Caco-2 (cell line): ENCODE measurements around the gene HYDIN. TPM values are rescaled to one million over a fixed set of nuclear protein-coding genes. Genes with fewer than 3 reads are reported as not detected.

ENCODE experiments used
- BruUV-seq: library from RNA; stranded (reverse); fragments of 400-500 nt; replicated peaks from 2 replicates; lab custom pipeline; 2021; lab: Mats Ljungman, UMichigan
- CTCF ChIA-PET: fragments of 300-600 bp; sonication (Branson Sonifier 250); formaldehyde crosslinking; loops from one replicate; lab custom pipeline; 2022; ENCODE audit warnings: antibody characterized with exemption; lab: Charles Lee
- POLR2A ChIA-PET: fragments of 300-600 bp; sonication (Branson Sonifier 250); formaldehyde crosslinking; loops from one replicate; lab custom pipeline; 2022; ENCODE audit warnings: antibody characterized with exemption; lab: Charles Lee
- DNase-seq, 2 experiments: peaks; one replicate each; pipeline versions ENCODE4 v3.0.0 to v3.0.0-alpha.2; 2020 to 2022
- H3K27me3 ChIP-seq: replicated peaks from 2 replicates; pipeline ENCODE4 v1.6.0; 2011; ENCODE audit warnings: low read length; ENCODE audit not compliant: control insufficient read depth, insufficient read depth
- H3K36me3 ChIP-seq: 2 replicates; pipeline ENCODE4 v1.5.1; 2011; ENCODE audit warnings: low read length; ENCODE audit not compliant: control insufficient read depth, insufficient read depth
- H3K4me1 ChIP-seq: fragments of 250-450 bp; sonication (Bioruptor Pico); 2 replicates; pipeline ENCODE4 v1.5.1; 2020; ENCODE audit warnings: mild to moderate bottlenecking
- H3K4me3 ChIP-seq: 2 replicates; pipeline ENCODE4 v1.5.1; 2011; ENCODE audit warnings: low read depth, mild to moderate bottlenecking, control low read depth, low read length
- H3K9me3 ChIP-seq: fragments of 250-450 bp; sonication (Bioruptor Pico); 2 replicates; pipeline ENCODE4 v1.5.1; 2020; ENCODE audit warnings: mild to moderate bottlenecking, moderate library complexity
- H3K27ac Mint-ChIP-seq: one replicate; pipeline ENCODE4 v1.8.0; 2022; ENCODE audit warnings: mixed read lengths; ENCODE audit not compliant: unreplicated experiment
- H3K27me3 Mint-ChIP-seq: one replicate; pipeline ENCODE4 v1.8.0; 2022; ENCODE audit warnings: mixed read lengths; ENCODE audit not compliant: insufficient read depth, unreplicated experiment
- H3K36me3 Mint-ChIP-seq: one replicate; pipeline ENCODE4 v1.8.0; 2022; ENCODE audit warnings: mild to moderate bottlenecking, mixed read lengths; ENCODE audit not compliant: insufficient read depth, unreplicated experiment
- H3K4me1 Mint-ChIP-seq: one replicate; pipeline ENCODE4 v1.8.0; 2022; ENCODE audit warnings: low read depth, mixed read lengths; ENCODE audit not compliant: unreplicated experiment
- H3K4me3 Mint-ChIP-seq: one replicate; pipeline ENCODE4 v1.8.0; 2022; ENCODE audit warnings: mild to moderate bottlenecking, moderate library complexity, mixed read lengths; ENCODE audit not compliant: unreplicated experiment
- H3K9me3 Mint-ChIP-seq: one replicate; pipeline ENCODE4 v1.8.0; 2022; ENCODE audit warnings: mixed read lengths; ENCODE audit not compliant: unreplicated experiment
- CTCF ChIP-seq, 2 experiments: fragments of 200-600 bp in 1 of 2; IDR thresholded peaks; 1 replicate in 1 of 2; 2 replicates in 1 of 2; pipeline versions ENCODE4 v1.5.1 to v1.8.0; 2011 to 2022; ENCODE audit warnings: antibody characterized with exemption in 1 of 2, control low read depth in 1 of 2, inconsistent platforms in 1 of 2, low read depth in 1 of 2, low read length in 1 of 2, mild to moderate bottlenecking in 1 of 2, moderate library complexity in 1 of 2; ENCODE audit not compliant: insufficient read depth in 1 of 2, severe bottlenecking in 1 of 2, unreplicated experiment in 1 of 2
- intact Hi-C: fragments of 100-400 bp; cut with micrococcal nuclease; formaldehyde crosslinking; loops from one replicate; pipeline ENCODE4 v1.10.0; 2022; ENCODE audit not compliant: unreplicated experiment
- total RNA-seq: library from RNA; stranded (reverse); gene quantifications from 2 replicates; pipeline ENCODE4 v1.2.3, GENCODE V29; 2022

The HYDIN gene
- total RNA-seq, 1 experiment from 2014 or later = 0.68 TPM

GRCh38 chr16:71216714-71217113 lies 13.8 kb downstream of the HYDIN start:
- H3K27me3 Mint-ChIP-seq = peaks cover 9% of the 10 kb centered on the region
- Histone ChIP-seq H3K27me3 (no peaks in the 10 kb centered on the region), H3K9me3 (peaks cover 4% of the 10 kb centered on the region; the same call in 1 of the 2 replicates), H3K4me1 (no peaks in the 10 kb centered on the region), H3K36me3 (no peaks in the 10 kb centered on the region), H3K4me3 (no peak overlapping the region)
- no peak overlapping the region for H3K27ac Mint-ChIP-seq
- H3K4me3 Mint-ChIP-seq = no peak overlapping the region
- H3K36me3 Mint-ChIP-seq = no peaks in the 10 kb centered on the region
- H3K9me3 Mint-ChIP-seq = peaks cover 1% of the 10 kb centered on the region
- DNase-seq = peak in 1 of 2 experiments; percentile 11
- ChIA-PET CTCF (no interaction called here), POLR2A (no interaction called here)
- TF ChIP-seq CTCF (IDR thresholded peaks at IDR 0.05; ENCODE audit: insufficient read depth in 1 of 2, low read depth in 1 of 2, low read length in 1 of 2, severe bottlenecking in 1 of 2, unreplicated experiment in 1 of 2) = peak in 1 of 2 experiments; percentile 34
- H3K4me1 Mint-ChIP-seq = no peaks in the 10 kb centered on the region
- BruUV-seq = no TSS peak
- intact Hi-C loops = no loop called here

- Mint-ChIP-seq H3K9me3 (no peaks in the 10 kb centered on the region), H3K4me3 (no peak overlapping the region), H3K27me3 (peaks cover 12% of the 10 kb centered on the region), H3K36me3 (no peaks in the 10 kb centered on the region), H3K4me1 (no peaks in the 10 kb centered on the region), H3K27ac (no peak overlapping the region)
- Histone ChIP-seq H3K36me3 (no peaks in the 10 kb centered on the region), H3K4me3 (no peak overlapping the region), H3K27me3 (no peaks in the 10 kb centered on the region), H3K9me3 (no peaks in the 10 kb centered on the region), H3K4me1 (no peaks in the 10 kb centered on the region)
- peak in 1 of 2 experiments; percentile 18 for DNase-seq
- BruUV-seq = no TSS peak
- peak; percentile 44 to 49 for TF ChIP-seq CTCF (IDR thresholded peaks at IDR 0.05; ENCODE audit: insufficient read depth in 1 of 2, low read depth in 1 of 2, low read length in 1 of 2, severe bottlenecking in 1 of 2, unreplicated experiment in 1 of 2)
- POLR2A ChIA-PET = interaction anchor here (0.7 kb wide), 1 partner anchor 22 kb away, joined by 3 read pairs; no protein-coding TSS in a partner anchor
- CTCF ChIA-PET = interaction anchor here (1.8 kb wide), 1 partner anchor 97 kb away, joined by 24 read pairs; no protein-coding TSS in a partner anchor
- intact Hi-C loops = loop anchor here (1.0 kb wide), 2 partner anchors 96 to 143 kb away; partner anchors contain the start of gene CALB2
Observed at GRCh38 chr16:71214746-71215381, 15.7 kb downstream of the HYDIN start.

- CTCF ChIA-PET = no interaction called here
- Histone ChIP-seq H3K9me3 (0 out of 2 replicates have a peak, but pooled peaks cover 5% of the 10 kb centered on the region), H3K4me3 (no peak overlapping the region), H3K36me3 (no peaks in the 10 kb centered on the region), H3K27me3 (no peaks in the 10 kb centered on the region), H3K4me1 (no peaks in the 10 kb centered on the region)
- intact Hi-C loops = no loop called here
- Mint-ChIP-seq H3K4me3 (no peak overlapping the region), H3K4me1 (no peaks in the 10 kb centered on the region), H3K27me3 (peaks cover 14% of the 10 kb centered on the region), H3K27ac (no peak overlapping the region), H3K9me3 (peaks cover 11% of the 10 kb centered on the region), H3K36me3 (no peaks in the 10 kb centered on the region)
- no peak for DNase-seq
- no TSS peak for BruUV-seq
- TF ChIP-seq CTCF (IDR thresholded peaks at IDR 0.05; ENCODE audit: insufficient read depth in 1 of 2, low read depth in 1 of 2, low read length in 1 of 2, severe bottlenecking in 1 of 2, unreplicated experiment in 1 of 2) = no peak
- POLR2A ChIA-PET = no interaction called here
Observed at GRCh38 chr16:71205482-71206131, 24.9 kb downstream of the HYDIN start.
